Placental pericyte (primary cell): ENCODE results near the gene RBL2. TPM values are rescaled to one million over a fixed set of nuclear protein-coding genes. Genes with fewer than 3 reads are reported as not detected.

Experiments used
- small RNA-seq: library from RNA; depleted of rRNA; stranded (forward); fragments of <200 nt; gene quantifications from one replicate; pipeline ENCODE3, GENCODE V24; 2012; ENCODE audit warnings: low replicate concordance
- total RNA-seq: library from RNA; depleted of rRNA; stranded (reverse); fragments of >200 nt; gene quantifications from 2 replicates; pipeline ENCODE4 v1.2.3, GENCODE V29; 2012

RBL2 gene
- 28.9 and 46.2 TPM in 2 replicates for total RNA-seq

GRCh38 chr16:53434377-53435065 lies at the start of gene RBL2:
RBL2 (plus strand) TSS chr16:53434471; CDS start chr16:53434557, 86 bp downstream.

GRCh38 chr16:53502331-53503269 lies 68.3 kb downstream of the RBL2 start, which contains the start of gene AKTIP:
AKTIP (minus strand) TSS chr16:53503209; CDS start chr16:53500259, 2,950 bp downstream.

Small RNA genes lying within 50 kb of the gene (small RNA-seq; reads per million reads assigned to genes)
- gene RNU6-1153P = not detected

Other genes starting within 250 kb of the RBL2 start
- 25.2 and 29.3 TPM in 2 replicates for gene AKTIP, start 68.7 kb downstream of the RBL2 start, total RNA-seq